ENCODE measurements around the gene DCTPP1. TPM values are rescaled to one million over a fixed set of nuclear protein-coding genes. Genes with fewer than 3 reads are reported as not detected.

Gene DCTPP1
- total and polyA plus RNA-seq, 2 donors (not counting 3 experiments of a cell fraction or from before 2014, with no cell fraction given), result 68.0 to 88.6 TPM

GRCh38 chr16:30439720-30440348 is 10.0 kb upstream of the DCTPP1 start:
- Histone ChIP-seq H3K79me2 (ENCODE audit: control insufficient read depth, insufficient read depth, low read length) (peaks cover 8% of the 10 kb centered on the region), H3K27ac (ENCODE audit: insufficient read depth, low read depth, low read length) (no peak overlapping the region), H2AFZ (ENCODE audit: low read depth, low read length) (no peak overlapping the region), H3K9me1 (replicated peaks; ENCODE audit: control insufficient read depth, extremely low read depth, insufficient read depth, low read length) (no peaks in the 10 kb centered on the region), H4K20me1 (replicated peaks; ENCODE audit: control insufficient read depth, extremely low read depth, insufficient read depth, low read length) (no peaks in the 10 kb centered on the region), H3K4me3 (replicated peaks in 1 of 3; ENCODE audit: insufficient read depth in 1 of 3, low read depth in 1 of 3, low read length in 3 of 3) (no peak overlapping the region), H3K27me3 (ENCODE audit: control insufficient read depth in 2 of 2, insufficient read depth in 2 of 2, low read length in 2 of 2) (no peaks in the 10 kb centered on the region), H3K4me1 (ENCODE audit: control insufficient read depth, extremely low read depth, insufficient read depth, low read length) (peaks cover 5% of the 10 kb centered on the region), H3K36me3 (ENCODE audit: control insufficient read depth in 2 of 2, extremely low read depth in 1 of 2, insufficient read depth in 2 of 2, low read length in 2 of 2) (no peaks in the 10 kb centered on the region), H3K9ac (replicated peaks; ENCODE audit: extremely low read depth, insufficient read depth, low read length) (no peak overlapping the region), H3K4me2 (ENCODE audit: insufficient read depth, low read length) (no peak overlapping the region), H3K9me3 (replicated peaks; ENCODE audit: control insufficient read depth, insufficient read depth, low read length) (no peaks in the 10 kb centered on the region)
- dilution Hi-C loops (cut with MboI; ENCODE audit: extremely low pct_ligation_motif_present, low sequenced_read_pairs) (no loop called here), intact Hi-C loops (cut with micrococcal nuclease) (no loop called here)
- TF ChIP-seq GATA2 (IDR thresholded peaks at IDR 0.05; ENCODE audit: insufficient read depth, insufficient read length, low read depth, low read length), result no peak
- no peak for TF ChIP-seq CTCF (IDR thresholded peaks at IDR 0.05; ENCODE audit: extremely low read depth in 1 of 2, insufficient read depth in 1 of 2, low read depth in 1 of 2, low read length in 2 of 2)
- no peak for TF ChIP-seq MAX (IDR thresholded peaks at IDR 0.05; ENCODE audit: insufficient read depth, insufficient read length)
- TF ChIP-seq MYC (IDR thresholded peaks at IDR 0.05; ENCODE audit: low read depth, low read length), result no peak
- TF ChIP-seq JUN (IDR thresholded peaks at IDR 0.05; ENCODE audit: borderline replicate concordance, insufficient read depth, insufficient read length, low read depth), result no peak
- no peak for TF ChIP-seq POLR2AphosphoS5 (IDR thresholded peaks at IDR 0.05; ENCODE audit: insufficient read depth, low read depth, low read length)
- TF ChIP-seq FOS (IDR thresholded peaks at IDR 0.05; ENCODE audit: borderline replicate concordance, insufficient read depth, low read length), result no peak
- no peak for TF ChIP-seq POLR2A (IDR thresholded peaks at IDR 0.05; ENCODE audit: low read depth, low read length)
- no peak for TF ChIP-seq EZH2 (IDR thresholded peaks at IDR 0.05; ENCODE audit: borderline replicate concordance, low read depth, low read length, severe bottlenecking)
- no TSS peak for BruUV-seq (replicated peaks)
- FAIRE-seq, result no peak
- ChIA-PET CTCF (interaction anchor here (0.8 to 1.9 kb wide), 3 partner anchors 10 to 254 kb away, joined by 3 to 13 read pairs (median 3); partner anchors contain the start of gene DCTPP1), POLR2A (no interaction called here)
- no peak for DNase-seq (ENCODE audit: low read depth, low spot score)

Measured in endothelial cell of umbilical vein (primary cell).